Thoracic aorta (tissue), 2 donors: ENCODE results near the gene IL37. TPM values are rescaled to one million over a fixed set of nuclear protein-coding genes. Genes with fewer than 3 reads are reported as not detected.

Experiments used
- ATAC-seq: fragments of 150-250 bp; one replicate; pipeline ENCODE4 v1.8.0; 2017; ENCODE audit warnings: low read depth; ENCODE audit not compliant: insufficient number of reproducible peaks, low FRiP score
- DNase-seq: peaks from one replicate; pipeline ENCODE4 v3.0.0-alpha.2; 2020; ENCODE audit warnings: low spot score
- H3K27ac ChIP-seq, 2 donors: fragments of 200-600 bp; sonication (generic); 1 replicate in 1 of 2; 2 replicates in 1 of 2; pipeline ENCODE4 v1.5.1; 2016; ENCODE audit warnings: mild to moderate bottlenecking in 2 of 2, moderate library complexity in 2 of 2
- H3K27me3 ChIP-seq: fragments of 200-600 bp; sonication (generic); replicated peaks from 2 replicates; pipeline ENCODE4 v1.6.0; 2016; ENCODE audit warnings: mild to moderate bottlenecking; ENCODE audit not compliant: insufficient read depth
- H3K36me3 ChIP-seq: fragments of 200-600 bp; sonication (generic); one replicate; pipeline ENCODE4 v1.5.1; 2016
- H3K4me1 ChIP-seq, 2 donors: fragments of 200-600 bp; sonication (generic); 1 replicate in 1 of 2; 2 replicates in 1 of 2; pipeline versions ENCODE4 v1.5.1 to v1.6.0; 2016; ENCODE audit warnings: low read depth in 2 of 2, mild to moderate bottlenecking in 1 of 2; ENCODE audit not compliant: control insufficient read depth in 1 of 2
- H3K4me3 ChIP-seq: fragments of 200-600 bp; sonication (generic); 2 replicates; pipeline ENCODE4 v1.5.1; 2016; ENCODE audit warnings: mild to moderate bottlenecking
- H3K9me3 ChIP-seq: fragments of 200-600 bp; sonication (generic); 2 replicates; pipeline ENCODE4 v1.5.1; 2016
- total RNA-seq, 2 donors: library from RNA; depleted of rRNA; stranded (reverse); fragments of >200 nt; gene quantifications; one replicate each; pipeline versions ENCODE4 v1.1.0 to v1.2.3, GENCODE V29; 2016
- TF ChIP-seq, protein P1 (sequence below): fragments of 200-600 bp; sonication (generic); IDR thresholded peaks from one replicate; pipeline ENCODE4 v1.5.1; 2019; ENCODE audit warnings: antibody characterized with exemption

Gene IL37
- total RNA-seq, 2 donors from 2014 or later = not detected

GRCh38 chr2:112910219-112910618 is 746 bp upstream of the IL37 start:
- Histone ChIP-seq H3K36me3 (no peaks in the 10 kb centered on the region), H3K27me3 (no peaks in the 10 kb centered on the region), H3K9me3 (no peaks in the 10 kb centered on the region), H3K4me3 (no peak overlapping the region), H3K4me1 (no peaks in the 10 kb centered on the region), H3K27ac (no peak overlapping the region)
- DNase-seq (no peak), ATAC-seq (no peak)
- TF ChIP-seq, protein P1, sequence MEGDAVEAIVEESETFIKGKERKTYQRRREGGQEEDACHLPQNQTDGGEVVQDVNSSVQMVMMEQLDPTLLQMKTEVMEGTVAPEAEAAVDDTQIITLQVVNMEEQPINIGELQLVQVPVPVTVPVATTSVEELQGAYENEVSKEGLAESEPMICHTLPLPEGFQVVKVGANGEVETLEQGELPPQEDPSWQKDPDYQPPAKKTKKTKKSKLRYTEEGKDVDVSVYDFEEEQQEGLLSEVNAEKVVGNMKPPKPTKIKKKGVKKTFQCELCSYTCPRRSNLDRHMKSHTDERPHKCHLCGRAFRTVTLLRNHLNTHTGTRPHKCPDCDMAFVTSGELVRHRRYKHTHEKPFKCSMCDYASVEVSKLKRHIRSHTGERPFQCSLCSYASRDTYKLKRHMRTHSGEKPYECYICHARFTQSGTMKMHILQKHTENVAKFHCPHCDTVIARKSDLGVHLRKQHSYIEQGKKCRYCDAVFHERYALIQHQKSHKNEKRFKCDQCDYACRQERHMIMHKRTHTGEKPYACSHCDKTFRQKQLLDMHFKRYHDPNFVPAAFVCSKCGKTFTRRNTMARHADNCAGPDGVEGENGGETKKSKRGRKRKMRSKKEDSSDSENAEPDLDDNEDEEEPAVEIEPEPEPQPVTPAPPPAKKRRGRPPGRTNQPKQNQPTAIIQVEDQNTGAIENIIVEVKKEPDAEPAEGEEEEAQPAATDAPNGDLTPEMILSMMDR = no peak

GRCh38 chr2:112912403-112912802 is 1.4 kb downstream of the IL37 start:
- Histone ChIP-seq H3K9me3 (no peaks in the 10 kb centered on the region), H3K27ac (no peak overlapping the region), H3K36me3 (no peaks in the 10 kb centered on the region), H3K4me3 (no peak overlapping the region), H3K27me3 (no peaks in the 10 kb centered on the region), H3K4me1 (no peaks in the 10 kb centered on the region)
- no peak for DNase-seq
- ATAC-seq = no peak
- TF ChIP-seq, protein P1 = no peak

DNA sequence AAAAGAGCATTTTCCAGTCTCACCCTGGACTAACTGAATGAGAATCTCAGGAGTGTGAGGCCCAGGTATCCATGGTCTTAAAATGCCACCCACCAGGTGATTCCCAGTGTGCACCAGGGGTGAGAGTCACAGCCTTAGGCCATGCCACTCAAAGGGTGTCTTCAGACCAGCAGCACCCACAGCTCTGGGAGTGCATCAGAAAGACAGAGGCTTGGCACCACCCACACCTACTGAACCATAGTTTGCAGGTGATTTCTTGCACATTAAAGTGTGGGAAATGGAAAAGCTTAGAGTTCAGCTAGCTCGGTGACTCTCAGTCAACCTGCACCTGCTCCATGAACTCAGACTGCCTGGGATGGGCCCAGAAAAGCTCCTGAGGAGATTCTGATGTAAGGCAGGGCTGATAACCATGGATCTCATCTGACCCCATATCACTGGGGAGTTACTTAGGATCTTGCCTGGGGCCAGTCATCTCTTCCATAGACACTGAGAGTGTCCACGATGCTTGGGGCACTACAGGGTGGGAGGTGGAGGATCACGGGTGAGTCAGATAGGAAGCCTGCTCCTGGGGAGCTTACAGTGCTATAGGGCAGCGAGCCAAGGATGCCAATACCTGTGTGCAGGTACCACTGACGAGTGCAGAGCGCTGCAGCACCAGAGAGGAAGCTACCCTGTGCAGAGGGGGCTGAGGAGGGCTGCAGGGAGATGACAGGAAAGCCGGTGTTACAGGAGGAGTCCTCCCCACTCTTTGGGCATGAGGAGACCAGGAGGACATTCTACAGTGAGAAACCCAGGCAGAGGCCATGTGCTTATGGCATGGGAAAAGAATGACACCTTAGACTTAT is 4.6 kb downstream of the IL37 start:
- no peaks in the 10 kb centered on the region for H3K36me3 ChIP-seq
- no peak overlapping the region for H3K27ac ChIP-seq
- no peak overlapping the region for H3K4me3 ChIP-seq
- TF ChIP-seq, protein P1 = no peak
- ATAC-seq (no peak), DNase-seq (no peak)
- H3K27me3 ChIP-seq = no peaks in the 10 kb centered on the region
- no peaks in the 10 kb centered on the region for H3K9me3 ChIP-seq
- no peaks in the 10 kb centered on the region for H3K4me1 ChIP-seq

DNA sequence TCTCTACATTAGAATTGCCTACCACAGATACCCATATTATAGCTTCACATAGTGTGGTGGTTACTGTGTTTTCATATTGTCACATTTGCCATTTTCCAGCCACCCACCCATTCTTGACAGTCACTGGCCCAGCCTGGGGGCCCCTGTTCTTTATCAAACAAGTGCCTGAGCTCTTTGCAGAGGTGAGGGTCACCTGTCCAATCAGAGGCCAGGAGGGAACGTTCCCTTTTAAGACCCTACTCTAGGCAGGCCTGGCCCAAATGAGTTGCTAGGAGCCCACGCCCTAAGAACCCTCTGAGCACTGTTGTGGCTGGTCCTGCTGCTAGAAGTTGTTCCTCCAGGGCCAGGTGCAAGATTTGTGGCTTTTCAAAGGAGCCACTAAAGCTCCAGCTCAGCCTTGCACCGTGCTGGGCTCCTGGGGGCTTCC is 5.2 kb downstream of the IL37 start:
- ATAC-seq = no peak
- H3K27ac ChIP-seq = no peak overlapping the region
- TF ChIP-seq, protein P1 = no peak
- no peak for DNase-seq
- no peaks in the 10 kb centered on the region for H3K36me3 ChIP-seq
- H3K4me1 ChIP-seq = no peaks in the 10 kb centered on the region
- no peak overlapping the region for H3K4me3 ChIP-seq
- H3K9me3 ChIP-seq = no peaks in the 10 kb centered on the region
- no peaks in the 10 kb centered on the region for H3K27me3 ChIP-seq

- Histone ChIP-seq H3K36me3 (no peaks in the 10 kb centered on the region), H3K9me3 (no peaks in the 10 kb centered on the region), H3K4me1 (no peaks in the 10 kb centered on the region), H3K27me3 (no peaks in the 10 kb centered on the region), H3K27ac (no peak overlapping the region), H3K4me3 (no peak overlapping the region)
- DNase-seq (no peak), ATAC-seq (no peak)
- TF ChIP-seq, protein P1 = no peak
These were observed 5.8 kb downstream of the IL37 start for GRCh38 chr2:112916625-112917247.
